NCI-H1930 (cell line): Measurements from ENCODE around the gene GSG1L.

Experiments
- DNase-seq, 2 experiments: peaks; one replicate each; lab custom pipeline; 2025; lab: John Stamatoyannopoulos, UW

The GSG1L gene

GRCh38 chr16:27774779-27775178 lies 288.7 kb downstream of the GSG1L start:
- DNase-seq: no peak

DNA sequence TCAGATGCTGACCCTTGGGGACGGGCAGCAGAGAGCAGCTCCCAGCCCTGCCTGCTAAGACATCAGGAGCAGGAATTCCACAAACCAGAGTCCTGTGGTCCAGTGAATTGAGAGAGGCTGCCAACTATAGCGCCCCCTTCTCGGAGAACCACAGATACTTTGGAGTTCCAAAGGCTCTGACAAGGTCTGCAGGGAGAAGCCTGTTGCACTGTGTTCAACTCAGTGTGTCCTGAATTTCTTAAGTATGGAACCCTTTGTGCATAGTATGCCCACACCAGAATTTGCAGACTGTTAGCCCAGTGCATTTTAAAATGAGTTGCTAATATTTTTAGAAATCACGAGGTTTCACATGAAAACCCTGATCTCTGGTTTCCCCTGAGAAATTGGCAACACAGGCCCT lies 290.2 kb downstream of the GSG1L start:
- DNase-seq: no peak

DNA sequence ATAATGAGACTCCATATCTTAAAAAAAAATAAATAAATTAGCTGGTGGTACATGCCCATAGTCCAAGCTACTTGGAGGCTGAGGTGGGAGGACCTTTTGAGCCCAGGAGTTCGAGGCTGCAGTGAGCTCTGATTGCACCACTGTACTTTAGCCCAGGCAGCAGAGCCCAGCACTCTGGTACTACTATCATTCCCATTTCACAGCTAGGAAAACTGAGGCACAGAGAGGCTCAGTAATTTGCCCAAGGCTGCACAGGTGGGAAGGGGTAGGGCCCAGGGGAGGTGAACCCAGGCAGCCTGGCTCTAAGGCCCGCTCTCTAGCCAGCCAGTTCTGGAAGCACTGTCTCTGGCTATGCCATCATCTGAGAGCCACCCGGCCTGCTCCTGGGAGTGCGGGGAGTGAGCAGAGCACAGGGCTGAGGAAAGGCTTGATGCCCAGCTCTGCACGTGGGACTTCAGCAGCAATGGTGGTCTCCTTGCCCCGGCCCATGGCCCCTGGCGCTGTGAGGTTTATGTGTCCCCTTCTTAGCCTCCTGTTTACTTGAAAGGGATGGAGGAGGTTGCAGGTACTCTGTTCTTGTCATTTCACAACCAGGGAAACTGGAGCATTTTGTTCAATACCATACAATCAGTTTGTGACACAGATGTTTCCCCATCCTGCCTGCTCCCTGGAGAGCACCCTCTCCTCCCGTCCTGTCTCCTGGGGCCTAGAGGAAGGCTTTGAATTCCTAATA lies 291.3 kb downstream of the GSG1L start:
- DNase-seq: no peak

- DNase-seq: no peak
Measured at GRCh38 chr16:27771201-27771910, 292.2 kb downstream of the GSG1L start.

- no peak for DNase-seq
Measured at GRCh38 chr16:27770271-27771196, 293.0 kb downstream of the GSG1L start.

DNA sequence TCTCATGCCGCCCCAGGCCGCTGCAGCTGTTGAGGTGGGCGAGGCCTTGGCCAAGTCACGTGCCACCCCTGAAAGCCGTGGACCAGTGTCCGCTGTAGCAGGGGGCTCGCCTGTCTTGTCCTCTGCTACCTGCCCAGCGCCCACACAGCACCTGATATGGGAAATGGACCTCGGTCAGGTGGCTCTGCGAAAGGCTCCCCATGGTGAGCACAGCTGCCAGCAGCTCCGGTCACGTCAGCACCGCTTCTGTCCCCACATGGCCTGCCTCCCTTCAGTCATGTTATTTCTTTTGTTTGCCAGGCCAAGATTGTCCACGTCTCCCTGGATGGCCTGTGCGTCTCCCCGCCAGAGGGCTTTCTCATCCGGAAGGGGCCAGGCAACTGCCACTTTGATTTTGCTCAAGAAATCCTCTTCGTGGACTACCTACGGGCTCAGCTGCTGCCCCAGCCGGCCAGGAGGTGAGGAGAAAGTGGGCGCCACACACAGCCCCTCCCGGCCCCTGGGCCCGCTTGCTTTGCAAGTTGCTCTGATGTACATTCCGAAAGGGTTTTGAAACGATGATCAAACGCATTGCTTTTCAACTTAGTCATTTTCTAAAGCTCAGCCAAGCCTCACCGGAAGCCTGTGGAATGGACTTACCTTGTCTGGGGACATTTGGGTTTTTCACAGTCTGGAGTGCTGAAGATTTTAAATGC lies 293.8 kb downstream of the GSG1L start:
- no peak for DNase-seq

GRCh38 chr16:27768651-27769272 lies 294.8 kb downstream of the GSG1L start:
- DNase-seq: no peak

- DNase-seq: no peak
Measured at GRCh38 chr16:27767971-27768591, 295.4 kb downstream of the GSG1L start.

DNA sequence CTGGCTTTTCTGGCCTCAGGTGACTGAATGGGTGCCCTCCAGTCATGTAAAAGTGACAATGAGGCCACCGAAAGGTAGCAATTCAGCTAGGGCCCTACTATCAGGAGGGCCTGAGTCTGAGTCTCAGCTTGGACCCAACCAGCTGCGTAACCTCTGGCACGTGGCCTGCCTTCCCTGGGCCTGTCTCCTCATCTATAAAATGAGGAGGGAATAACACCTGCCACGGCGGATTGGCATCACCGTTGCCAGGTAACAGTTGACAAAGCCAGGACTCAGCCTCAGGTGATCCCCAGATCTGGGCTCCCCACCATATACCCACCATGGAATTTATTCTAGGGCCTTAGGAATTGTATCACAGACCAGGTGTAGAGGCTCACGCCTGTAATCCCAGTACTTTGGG lies 296.4 kb downstream of the GSG1L start:
- no peak for DNase-seq

GRCh38 chr16:27766236-27766925 lies 297.1 kb downstream of the GSG1L start:
- DNase-seq: no peak

- no peak for DNase-seq
Measured at GRCh38 chr16:27764869-27765675, 298.4 kb downstream of the GSG1L start.

- no peak for DNase-seq
Measured at GRCh38 chr16:27764427-27764826, 299.1 kb downstream of the GSG1L start.

GRCh38 chr16:27762441-27762840 lies 301.1 kb downstream of the GSG1L start:
- no peak for DNase-seq

DNA sequence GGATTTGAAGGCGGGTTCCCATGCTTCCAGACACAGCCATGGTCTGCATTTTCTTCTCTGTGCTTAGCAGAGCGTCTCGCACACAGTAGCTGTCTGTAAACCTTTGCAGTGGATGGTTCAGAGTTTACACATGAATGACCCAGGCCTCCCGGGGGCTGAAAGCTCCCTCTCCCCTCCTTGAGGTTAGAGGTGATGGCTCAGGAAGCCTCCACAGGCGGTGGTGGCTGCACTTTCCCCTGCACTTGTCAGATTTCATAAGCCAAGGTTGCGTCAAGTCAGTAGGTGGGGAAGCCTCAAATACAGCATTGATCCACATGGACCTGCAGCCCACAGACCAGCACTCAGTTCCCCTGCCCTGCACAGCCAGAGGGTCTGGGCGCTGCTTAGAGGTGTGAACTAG lies 301.7 kb downstream of the GSG1L start:
- no peak for DNase-seq

DNA sequence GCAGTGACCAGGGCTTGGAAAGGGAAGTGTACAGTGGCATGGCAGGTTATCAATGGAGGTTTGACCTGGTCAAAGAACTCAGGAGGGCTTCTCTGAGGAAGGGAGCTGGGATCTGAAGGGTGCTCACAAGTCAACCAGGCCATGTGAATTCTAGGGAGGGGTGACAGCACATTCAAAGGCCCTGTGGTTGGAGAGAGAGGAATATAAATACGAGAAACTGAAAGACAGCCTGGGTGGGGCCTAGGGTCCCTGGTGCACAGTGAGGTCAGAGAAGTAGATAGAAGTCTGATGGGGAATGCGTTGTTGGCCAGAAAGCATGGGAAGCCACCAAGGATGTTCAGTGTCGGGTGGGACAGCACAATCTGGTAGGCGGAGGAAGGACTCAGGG lies 302.7 kb downstream of the GSG1L start:
- DNase-seq: no peak

DNA sequence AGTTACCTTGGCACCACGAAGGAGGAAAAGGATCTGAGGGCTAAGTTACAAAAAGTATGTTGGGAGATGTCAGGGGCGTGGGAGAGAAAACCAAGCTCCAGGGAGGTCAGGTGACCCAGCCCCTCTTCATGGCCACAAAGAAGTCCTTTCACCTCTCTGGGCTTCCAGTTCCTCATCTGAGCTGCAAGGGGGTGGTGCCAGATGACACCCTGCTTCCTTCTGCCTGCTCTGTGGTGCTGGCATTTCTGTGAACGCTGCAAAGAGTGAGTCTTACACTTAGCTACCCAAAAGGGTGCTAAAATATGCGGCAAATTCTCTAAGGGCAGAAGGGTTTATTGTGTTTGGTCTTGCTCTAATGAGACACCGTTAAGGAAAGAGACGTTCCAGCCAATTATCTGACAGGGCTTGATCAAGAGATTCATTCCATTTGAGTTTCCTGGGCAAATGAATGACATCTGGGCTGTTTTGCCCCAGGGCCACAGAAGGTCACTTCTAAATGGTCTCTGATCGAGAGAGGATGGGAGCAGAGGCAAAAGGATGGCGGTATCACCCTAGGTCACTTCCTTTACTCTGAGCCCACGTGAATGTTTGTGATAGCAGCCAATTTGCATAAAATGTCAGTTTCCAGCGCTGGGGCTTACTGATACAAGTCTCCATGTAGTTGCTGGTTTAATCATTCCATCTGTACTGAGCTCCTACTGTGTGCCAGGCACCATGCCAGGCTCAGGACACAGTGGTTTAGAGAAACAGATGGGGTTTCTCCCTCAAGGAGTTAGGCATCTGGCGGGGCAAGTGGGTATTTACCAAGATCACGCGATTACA lies 303.3 kb downstream of the GSG1L start:
- DNase-seq: no peak

DNA sequence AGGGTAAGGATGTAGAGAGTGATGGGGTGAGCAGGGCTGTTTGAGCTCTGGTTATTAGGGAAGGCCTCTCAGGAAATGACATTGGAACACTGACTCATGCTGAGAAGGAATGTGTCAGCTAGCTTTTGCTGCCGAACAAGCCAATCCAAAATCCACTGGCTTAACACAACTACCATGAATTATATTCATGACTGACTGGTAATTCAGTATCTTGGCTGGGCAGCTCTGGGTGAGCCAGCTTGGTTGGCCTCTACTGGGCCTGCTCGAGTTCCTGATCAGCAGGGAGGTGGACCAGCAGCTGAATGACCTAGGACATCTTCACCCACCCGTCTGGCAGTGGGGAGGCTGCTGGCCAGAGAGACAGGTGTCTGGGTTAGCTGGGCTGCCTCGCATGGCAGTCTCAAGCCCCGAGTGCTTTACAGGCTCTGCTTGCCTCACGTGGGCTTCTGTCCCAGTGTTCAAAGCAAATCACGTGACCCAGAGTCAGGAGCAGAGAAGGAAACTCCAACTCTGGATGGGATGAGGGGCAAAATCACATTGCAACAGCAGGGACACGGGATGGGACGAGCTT lies 304.1 kb downstream of the GSG1L start:
- DNase-seq: no peak

DNA sequence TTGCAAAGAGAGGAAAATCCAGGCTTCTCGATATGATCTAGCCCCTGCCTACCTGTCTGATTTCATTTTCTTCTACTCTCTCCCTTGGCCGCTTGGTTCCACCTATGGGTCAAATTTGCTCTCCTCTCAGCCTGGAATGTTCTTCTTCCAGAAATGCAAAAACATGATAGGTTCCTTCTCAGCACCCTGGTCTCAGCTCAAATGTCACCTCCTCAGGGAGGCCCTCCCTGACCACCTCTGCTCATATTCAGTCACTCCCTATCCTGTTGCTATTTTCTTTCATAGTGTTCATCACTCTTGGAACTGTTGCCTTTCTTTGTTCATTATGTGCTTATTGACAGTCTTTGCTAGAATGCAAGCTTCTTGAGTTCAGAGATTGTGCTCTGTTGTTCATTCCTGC lies 305.0 kb downstream of the GSG1L start:
- DNase-seq: no peak
